H9 (cell line): ENCODE data around the gene SUPT20H. TPM values are rescaled to one million over a fixed set of nuclear protein-coding genes. Genes with fewer than 3 reads are reported as not detected.

ENCODE experiments used
- DNase-seq: peaks from one replicate; pipeline ENCODE4 v3.0.0-alpha.2; 2017
- H2AFZ ChIP-seq: one replicate; pipeline ENCODE4 v1.6.1; 2013; ENCODE audit warnings: mild to moderate bottlenecking, low read length, control low read depth, moderate library complexity
- H2AK5ac ChIP-seq: 2 replicates; pipeline ENCODE4 v1.6.1; 2013; ENCODE audit warnings: low read length, control low read depth, mixed read lengths; ENCODE audit not compliant: insufficient read length
- H2BK120ac ChIP-seq: one replicate; pipeline ENCODE4 v1.6.1; 2013; ENCODE audit warnings: low read depth, mild to moderate bottlenecking, low read length, control low read depth, inconsistent platforms; ENCODE audit not compliant: poor library complexity, severe bottlenecking
- H2BK12ac ChIP-seq: 2 replicates; pipeline ENCODE4 v1.6.1; 2013; ENCODE audit warnings: low read length, control low read depth, mixed read lengths, low read depth; ENCODE audit not compliant: insufficient read length
- H2BK15ac ChIP-seq: 2 replicates; pipeline ENCODE4 v1.6.1; 2013; ENCODE audit warnings: low read depth, low read length, control low read depth
- H2BK20ac ChIP-seq: one replicate; pipeline ENCODE4 v1.6.1; 2013; ENCODE audit warnings: low read depth, mild to moderate bottlenecking, low read length, control low read depth, inconsistent platforms; ENCODE audit not compliant: poor library complexity, severe bottlenecking
- H2BK5ac ChIP-seq: 2 replicates; pipeline ENCODE4 v1.6.1; 2013; ENCODE audit warnings: low read length, control low read depth, mixed read lengths; ENCODE audit not compliant: insufficient read length
- H3K14ac ChIP-seq: 2 replicates; pipeline ENCODE4 v1.6.1; 2013; ENCODE audit warnings: low read length, control low read depth; ENCODE audit not compliant: insufficient read depth
- H3K18ac ChIP-seq: 2 replicates; pipeline ENCODE4 v1.6.1; 2013; ENCODE audit warnings: low read depth, mild to moderate bottlenecking, mixed read lengths, low read length, control low read depth; ENCODE audit not compliant: insufficient read length
- H3K23ac ChIP-seq: 2 replicates; pipeline ENCODE4 v1.6.1; 2013; ENCODE audit warnings: low read length, control low read depth, mixed read lengths, low read depth; ENCODE audit not compliant: insufficient read length
- H3K23me2 ChIP-seq: 2 replicates; pipeline ENCODE4 v1.6.1; 2013; ENCODE audit warnings: low read depth, mild to moderate bottlenecking, mixed read lengths, low read length, control low read depth; ENCODE audit not compliant: insufficient read length, poor library complexity, severe bottlenecking
- H3K27ac ChIP-seq: 2 replicates; pipeline ENCODE4 v1.5.1; 2013; ENCODE audit warnings: low read length, control low read depth, mixed read lengths, low read depth; ENCODE audit not compliant: insufficient read length
- H3K27me3 ChIP-seq: 2 replicates; pipeline ENCODE4 v1.6.1; 2013; ENCODE audit warnings: low read length, control low read depth, inconsistent platforms; ENCODE audit not compliant: insufficient read depth
- H3K4ac ChIP-seq: 2 replicates; pipeline ENCODE4 v1.6.1; 2013; ENCODE audit warnings: low read depth, mild to moderate bottlenecking, control low read depth, inconsistent platforms, low read length, moderate library complexity
- H3K4me1 ChIP-seq: 2 replicates; pipeline ENCODE4 v1.6.1; 2013; ENCODE audit warnings: low read length, control low read depth, inconsistent platforms; ENCODE audit not compliant: insufficient read depth
- H3K4me2 ChIP-seq: 2 replicates; pipeline ENCODE4 v1.6.1; 2013; ENCODE audit warnings: low read length, control low read depth, mixed read lengths; ENCODE audit not compliant: insufficient read length, insufficient read depth
- H3K56ac ChIP-seq: 2 replicates; pipeline ENCODE4 v1.6.1; 2013; ENCODE audit warnings: low read depth, mild to moderate bottlenecking, mixed read lengths, low read length, control low read depth; ENCODE audit not compliant: insufficient read length
- H3K79me1 ChIP-seq: 2 replicates; pipeline ENCODE4 v1.6.1; 2013; ENCODE audit warnings: low read depth, mild to moderate bottlenecking, moderate library complexity, low read length, control low read depth, inconsistent platforms; ENCODE audit not compliant: insufficient read depth, poor library complexity, severe bottlenecking
- H3K79me2 ChIP-seq: 2 replicates; pipeline ENCODE4 v1.6.1; 2013; ENCODE audit warnings: low read length, control low read depth, inconsistent platforms; ENCODE audit not compliant: insufficient read depth
- H3K9ac ChIP-seq: 2 replicates; pipeline ENCODE4 v1.6.1; 2013; ENCODE audit warnings: low read length, control low read depth, mixed read lengths; ENCODE audit not compliant: insufficient read length; ENCODE audit errors: extremely low read depth
- H3K9me3 ChIP-seq: one replicate; pipeline ENCODE4 v1.6.1; 2013; ENCODE audit warnings: low read depth, low read length, inconsistent platforms; ENCODE audit not compliant: control insufficient read depth
- H3T11ph ChIP-seq: one replicate; pipeline ENCODE4 v1.6.1; 2013; ENCODE audit warnings: mild to moderate bottlenecking, low read length, control low read depth, inconsistent platforms
- H4K20me1 ChIP-seq: one replicate; pipeline ENCODE4 v1.6.1; 2013; ENCODE audit not compliant: control insufficient read depth, insufficient read length, insufficient read depth
- H4K5ac ChIP-seq: 2 replicates; pipeline ENCODE4 v1.6.1; 2013; ENCODE audit warnings: low read depth, mild to moderate bottlenecking, mixed read lengths, low read length, control low read depth; ENCODE audit not compliant: insufficient read length
- H4K8ac ChIP-seq: replicated peaks from 2 replicates; pipeline ENCODE4 v1.6.1; 2013; ENCODE audit warnings: low read length, control low read depth, mixed read lengths, low read depth; ENCODE audit not compliant: insufficient read length
- H4K91ac ChIP-seq: 2 replicates; pipeline ENCODE4 v1.6.1; 2013; ENCODE audit warnings: low read depth, mild to moderate bottlenecking, moderate library complexity, mixed read lengths, low read length, control low read depth; ENCODE audit not compliant: insufficient read length
- H3K27ac Mint-ChIP-seq, 3 experiments: 2 replicates in 2 of 3; 3 replicates in 1 of 3; pipeline ENCODE4 v1.8.0; 2020 to 2021; ENCODE audit warnings: mixed read lengths in 3 of 3, mild to moderate bottlenecking in 1 of 3, moderate library complexity in 1 of 3
- H3K27me3 Mint-ChIP-seq: 2 replicates; pipeline ENCODE4 v1.8.0; 2021; ENCODE audit warnings: low read depth, mild to moderate bottlenecking, moderate library complexity, mixed read lengths
- H3K36me3 Mint-ChIP-seq, 3 experiments: 2 replicates in 2 of 3; 3 replicates in 1 of 3; pipeline ENCODE4 v1.8.0; 2020 to 2021; ENCODE audit warnings: low read depth in 3 of 3, mixed read lengths in 3 of 3; ENCODE audit not compliant: insufficient read depth in 1 of 3
- H3K4me1 Mint-ChIP-seq, 2 experiments: 2 replicates each; pipeline ENCODE4 v1.8.0; 2020; ENCODE audit warnings: mixed read lengths in 2 of 2
- H3K4me3 Mint-ChIP-seq, 2 experiments: 2 replicates in 1 of 2; 3 replicates in 1 of 2; pipeline ENCODE4 v1.8.0; 2020 to 2021; ENCODE audit warnings: mild to moderate bottlenecking in 2 of 2, mixed read lengths in 2 of 2, moderate library complexity in 1 of 2
- H3K9me3 Mint-ChIP-seq, 2 experiments: 2 replicates in 1 of 2; 3 replicates in 1 of 2; pipeline ENCODE4 v1.8.0; 2020; ENCODE audit warnings: mild to moderate bottlenecking in 2 of 2, mixed read lengths in 2 of 2, moderate library complexity in 1 of 2
- CTCF ChIP-seq: fragments of 200-600 bp; sonication (generic); conservative IDR thresholded peaks from 3 replicates; pipeline ENCODE4 v1.8.0; 2021; ENCODE audit warnings: antibody characterized with exemption, mild to moderate bottlenecking
- WGBS: extraction: QIAGEN DNeasy Blood & Tissue Kit; methylation state at CpG from one replicate; pipeline ENCODE4 v1.1.7; 2013; ENCODE audit warnings: missing lambda C conversion rate, low lambda C conversion rate, mixed read lengths; ENCODE audit not compliant: insufficient read length; ENCODE audit errors: extremely low coverage; 5-methylcytosine and 5-hydroxymethylcytosine counted together
- total RNA-seq: library from RNA; stranded (reverse); gene quantifications from 2 replicates; pipeline ENCODE4 v1.2.1, GENCODE V29; 2021

Gene SUPT20H
- total RNA-seq, 1 experiment from 2014 or later, result 59.5 TPM

GRCh38 chr13:37070145-37070695 is 10.7 kb upstream of the SUPT20H start:
- no CpG with 5 or more reads among the region's 9 CpGs for WGBS
- no peaks in the 10 kb centered on the region for H3K79me1 ChIP-seq
- no peak overlapping the region for H3K4me3 Mint-ChIP-seq

More at GRCh38 chr13:37070145-37070695, 10.7 kb upstream of the SUPT20H start:
- Histone ChIP-seq H3K23me2 (no peaks in the 10 kb centered on the region), H3T11ph (no peak overlapping the region), H3K4ac (no peak overlapping the region), H3K4me2 (no peak overlapping the region), H4K8ac (no peak overlapping the region), H3K9ac (no peak overlapping the region), H3K27ac (no peak overlapping the region), H3K4me1 (no peaks in the 10 kb centered on the region; the same call in 1 of the 2 replicates), H2BK5ac (no peak overlapping the region), H3K23ac (no peak overlapping the region), H3K18ac (no peak overlapping the region), H2BK12ac (no peak overlapping the region), H3K9me3 (no peaks in the 10 kb centered on the region), H3K14ac (peak overlapping the region; percentile 13; the same call in 1 of the 2 replicates), H4K91ac (no peak overlapping the region), H2BK20ac (no peak overlapping the region), H2BK15ac (no peak overlapping the region), H4K5ac (no peak overlapping the region), H2AFZ (no peak overlapping the region), H3K27me3 (no peaks in the 10 kb centered on the region), H2BK120ac (no peak overlapping the region), H3K79me2 (no peaks in the 10 kb centered on the region), H3K56ac (no peak overlapping the region), H4K20me1 (no peaks in the 10 kb centered on the region), H2AK5ac (no peak overlapping the region)
- no peak for TF ChIP-seq CTCF
- no peak for DNase-seq
- Mint-ChIP-seq H3K4me1 (peaks cover 10 to 17% of the 10 kb centered on the region in 2 experiments), H3K9me3 (no peaks in the 10 kb centered on the region), H3K27me3 (no peaks in the 10 kb centered on the region), H3K36me3 (no peaks in the 10 kb centered on the region), H3K27ac (peak overlapping the region in 1 of 3 experiments; percentile 87; a peak in 2 of 7 replicates)
